ENCODE measurements around the gene AOPEP. TPM values are rescaled to one million over a fixed set of nuclear protein-coding genes. Genes with fewer than 3 reads are reported as not detected.
A peak's percentile ranks its signal among the peaks of the same experiment; 100 is the strongest.

The AOPEP gene
- total and polyA plus RNA-seq, 2 donors (not counting 3 experiments of a cell fraction or from before 2014, with no cell fraction given), result 20.2 to 41.6 TPM

DNA sequence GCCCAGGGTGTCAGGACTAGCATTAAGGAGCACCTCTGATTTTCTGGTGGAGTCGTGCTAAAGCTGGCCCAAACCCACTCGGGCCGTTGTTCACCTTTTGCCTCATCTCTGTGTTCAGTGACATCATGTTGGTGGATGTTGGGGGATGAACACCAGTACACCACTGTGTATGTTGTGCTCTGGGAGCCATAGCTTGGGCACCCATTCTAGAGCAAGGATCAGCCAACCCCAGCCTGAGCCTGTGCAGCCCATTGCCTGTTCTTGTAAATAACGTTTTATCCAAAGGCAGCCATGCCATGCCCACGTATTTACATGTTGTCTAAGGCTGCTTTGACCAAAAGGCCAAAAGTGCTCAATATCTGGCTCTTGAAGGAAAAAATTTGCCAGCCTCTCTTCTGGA is 345.4 kb downstream of the AOPEP start:
- H3K27ac ChIP-seq (ENCODE audit: insufficient read depth, low read depth, low read length), result no peak overlapping the region
- FAIRE-seq (peak; percentile 24), DNase-seq (ENCODE audit: low read depth, low spot score) (no peak)
- H3K27me3 ChIP-seq (ENCODE audit: control insufficient read depth in 2 of 2, insufficient read depth in 2 of 2, low read length in 2 of 2), result no peaks in the 10 kb centered on the region
- intact Hi-C loops (cut with micrococcal nuclease), result no loop called here
- no peaks in the 10 kb centered on the region for H3K4me1 ChIP-seq (ENCODE audit: control insufficient read depth, extremely low read depth, insufficient read depth, low read length)
- dilution Hi-C loops (cut with MboI; ENCODE audit: extremely low pct_ligation_motif_present, low sequenced_read_pairs), result no loop called here
- TF ChIP-seq MYC (IDR thresholded peaks at IDR 0.05; ENCODE audit: low read depth, low read length) (no peak), GATA2 (IDR thresholded peaks at IDR 0.05; ENCODE audit: insufficient read depth, insufficient read length, low read depth, low read length) (no peak), POLR2A (IDR thresholded peaks at IDR 0.05; ENCODE audit: low read depth, low read length) (no peak), FOS (IDR thresholded peaks at IDR 0.05; ENCODE audit: borderline replicate concordance, insufficient read depth, low read length) (no peak), JUN (IDR thresholded peaks at IDR 0.05; ENCODE audit: borderline replicate concordance, insufficient read depth, insufficient read length, low read depth) (no peak), EZH2 (IDR thresholded peaks at IDR 0.05; ENCODE audit: borderline replicate concordance, low read depth, low read length, severe bottlenecking) (no peak), POLR2AphosphoS5 (IDR thresholded peaks at IDR 0.05; ENCODE audit: insufficient read depth, low read depth, low read length) (no peak)
- TF ChIP-seq, protein P1, sequence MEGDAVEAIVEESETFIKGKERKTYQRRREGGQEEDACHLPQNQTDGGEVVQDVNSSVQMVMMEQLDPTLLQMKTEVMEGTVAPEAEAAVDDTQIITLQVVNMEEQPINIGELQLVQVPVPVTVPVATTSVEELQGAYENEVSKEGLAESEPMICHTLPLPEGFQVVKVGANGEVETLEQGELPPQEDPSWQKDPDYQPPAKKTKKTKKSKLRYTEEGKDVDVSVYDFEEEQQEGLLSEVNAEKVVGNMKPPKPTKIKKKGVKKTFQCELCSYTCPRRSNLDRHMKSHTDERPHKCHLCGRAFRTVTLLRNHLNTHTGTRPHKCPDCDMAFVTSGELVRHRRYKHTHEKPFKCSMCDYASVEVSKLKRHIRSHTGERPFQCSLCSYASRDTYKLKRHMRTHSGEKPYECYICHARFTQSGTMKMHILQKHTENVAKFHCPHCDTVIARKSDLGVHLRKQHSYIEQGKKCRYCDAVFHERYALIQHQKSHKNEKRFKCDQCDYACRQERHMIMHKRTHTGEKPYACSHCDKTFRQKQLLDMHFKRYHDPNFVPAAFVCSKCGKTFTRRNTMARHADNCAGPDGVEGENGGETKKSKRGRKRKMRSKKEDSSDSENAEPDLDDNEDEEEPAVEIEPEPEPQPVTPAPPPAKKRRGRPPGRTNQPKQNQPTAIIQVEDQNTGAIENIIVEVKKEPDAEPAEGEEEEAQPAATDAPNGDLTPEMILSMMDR (IDR thresholded peaks at IDR 0.05; ENCODE audit: extremely low read depth in 1 of 2, insufficient read depth in 1 of 2, low read depth in 1 of 2, low read length in 2 of 2), result no peak
- TF ChIP-seq, protein P2, sequence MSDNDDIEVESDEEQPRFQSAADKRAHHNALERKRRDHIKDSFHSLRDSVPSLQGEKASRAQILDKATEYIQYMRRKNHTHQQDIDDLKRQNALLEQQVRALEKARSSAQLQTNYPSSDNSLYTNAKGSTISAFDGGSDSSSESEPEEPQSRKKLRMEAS (IDR thresholded peaks at IDR 0.05; ENCODE audit: insufficient read depth, insufficient read length), result no peak
- H3K36me3 ChIP-seq (ENCODE audit: control insufficient read depth in 2 of 2, extremely low read depth in 1 of 2, insufficient read depth in 2 of 2, low read length in 2 of 2), result peaks cover 0 to 15% of the 10 kb centered on the region in 2 experiments
- H3K4me2 ChIP-seq (ENCODE audit: insufficient read depth, low read length), result no peak overlapping the region
- no peak overlapping the region for H3K4me3 ChIP-seq (replicated peaks in 1 of 3; ENCODE audit: insufficient read depth in 1 of 3, low read depth in 1 of 3, low read length in 3 of 3)
- H3K79me2 ChIP-seq (ENCODE audit: control insufficient read depth, insufficient read depth, low read length), result peaks cover 11% of the 10 kb centered on the region
- H2AFZ ChIP-seq (ENCODE audit: low read depth, low read length), result no peak overlapping the region
- no TSS peak for BruUV-seq (replicated peaks)
- ChIA-PET CTCF (interaction anchor here (0.9 to 2.3 kb wide), 6 partner anchors 11 to 390 kb away, joined by 3 to 42 read pairs (median 5); no protein-coding TSS in a partner anchor), POLR2A (no interaction called here)
- H3K9ac ChIP-seq (replicated peaks; ENCODE audit: extremely low read depth, insufficient read depth, low read length), result no peak overlapping the region
- no peaks in the 10 kb centered on the region for H3K9me3 ChIP-seq (replicated peaks; ENCODE audit: control insufficient read depth, insufficient read depth, low read length)
- H3K9me1 ChIP-seq (replicated peaks; ENCODE audit: control insufficient read depth, extremely low read depth, insufficient read depth, low read length), result no peaks in the 10 kb centered on the region
- H4K20me1 ChIP-seq (replicated peaks; ENCODE audit: control insufficient read depth, extremely low read depth, insufficient read depth, low read length), result no peaks in the 10 kb centered on the region

Measured in endothelial cell of umbilical vein (primary cell).